H9 (cell line): ENCODE data around the gene TSC22D4. TPM values are rescaled to one million over a fixed set of nuclear protein-coding genes. Genes with fewer than 3 reads are reported as not detected.

Source experiments
- DNase-seq: peaks from one replicate; pipeline ENCODE4 v3.0.0-alpha.2; 2017
- H2AFZ ChIP-seq: one replicate; pipeline ENCODE4 v1.6.1; 2013; ENCODE audit warnings: mild to moderate bottlenecking, low read length, control low read depth, moderate library complexity
- H2AK5ac ChIP-seq: 2 replicates; pipeline ENCODE4 v1.6.1; 2013; ENCODE audit warnings: low read length, control low read depth, mixed read lengths; ENCODE audit not compliant: insufficient read length
- H2BK120ac ChIP-seq: one replicate; pipeline ENCODE4 v1.6.1; 2013; ENCODE audit warnings: low read depth, mild to moderate bottlenecking, low read length, control low read depth, inconsistent platforms; ENCODE audit not compliant: poor library complexity, severe bottlenecking
- H2BK12ac ChIP-seq: 2 replicates; pipeline ENCODE4 v1.6.1; 2013; ENCODE audit warnings: low read length, control low read depth, mixed read lengths, low read depth; ENCODE audit not compliant: insufficient read length
- H2BK15ac ChIP-seq: 2 replicates; pipeline ENCODE4 v1.6.1; 2013; ENCODE audit warnings: low read depth, low read length, control low read depth
- H2BK20ac ChIP-seq: one replicate; pipeline ENCODE4 v1.6.1; 2013; ENCODE audit warnings: low read depth, mild to moderate bottlenecking, low read length, control low read depth, inconsistent platforms; ENCODE audit not compliant: poor library complexity, severe bottlenecking
- H2BK5ac ChIP-seq: 2 replicates; pipeline ENCODE4 v1.6.1; 2013; ENCODE audit warnings: low read length, control low read depth, mixed read lengths; ENCODE audit not compliant: insufficient read length
- H3K14ac ChIP-seq: 2 replicates; pipeline ENCODE4 v1.6.1; 2013; ENCODE audit warnings: low read length, control low read depth; ENCODE audit not compliant: insufficient read depth
- H3K18ac ChIP-seq: 2 replicates; pipeline ENCODE4 v1.6.1; 2013; ENCODE audit warnings: low read depth, mild to moderate bottlenecking, mixed read lengths, low read length, control low read depth; ENCODE audit not compliant: insufficient read length
- H3K23ac ChIP-seq: 2 replicates; pipeline ENCODE4 v1.6.1; 2013; ENCODE audit warnings: low read length, control low read depth, mixed read lengths, low read depth; ENCODE audit not compliant: insufficient read length
- H3K23me2 ChIP-seq: 2 replicates; pipeline ENCODE4 v1.6.1; 2013; ENCODE audit warnings: low read depth, mild to moderate bottlenecking, mixed read lengths, low read length, control low read depth; ENCODE audit not compliant: insufficient read length, poor library complexity, severe bottlenecking
- H3K27ac ChIP-seq: 2 replicates; pipeline ENCODE4 v1.5.1; 2013; ENCODE audit warnings: low read length, control low read depth, mixed read lengths, low read depth; ENCODE audit not compliant: insufficient read length
- H3K27me3 ChIP-seq: 2 replicates; pipeline ENCODE4 v1.6.1; 2013; ENCODE audit warnings: low read length, control low read depth, inconsistent platforms; ENCODE audit not compliant: insufficient read depth
- H3K4ac ChIP-seq: 2 replicates; pipeline ENCODE4 v1.6.1; 2013; ENCODE audit warnings: low read depth, mild to moderate bottlenecking, control low read depth, inconsistent platforms, low read length, moderate library complexity
- H3K4me1 ChIP-seq: 2 replicates; pipeline ENCODE4 v1.6.1; 2013; ENCODE audit warnings: low read length, control low read depth, inconsistent platforms; ENCODE audit not compliant: insufficient read depth
- H3K4me2 ChIP-seq: 2 replicates; pipeline ENCODE4 v1.6.1; 2013; ENCODE audit warnings: low read length, control low read depth, mixed read lengths; ENCODE audit not compliant: insufficient read length, insufficient read depth
- H3K56ac ChIP-seq: 2 replicates; pipeline ENCODE4 v1.6.1; 2013; ENCODE audit warnings: low read depth, mild to moderate bottlenecking, mixed read lengths, low read length, control low read depth; ENCODE audit not compliant: insufficient read length
- H3K79me1 ChIP-seq: 2 replicates; pipeline ENCODE4 v1.6.1; 2013; ENCODE audit warnings: low read depth, mild to moderate bottlenecking, moderate library complexity, low read length, control low read depth, inconsistent platforms; ENCODE audit not compliant: insufficient read depth, poor library complexity, severe bottlenecking
- H3K79me2 ChIP-seq: 2 replicates; pipeline ENCODE4 v1.6.1; 2013; ENCODE audit warnings: low read length, control low read depth, inconsistent platforms; ENCODE audit not compliant: insufficient read depth
- H3K9ac ChIP-seq: 2 replicates; pipeline ENCODE4 v1.6.1; 2013; ENCODE audit warnings: low read length, control low read depth, mixed read lengths; ENCODE audit not compliant: insufficient read length; ENCODE audit errors: extremely low read depth
- H3K9me3 ChIP-seq: one replicate; pipeline ENCODE4 v1.6.1; 2013; ENCODE audit warnings: low read depth, low read length, inconsistent platforms; ENCODE audit not compliant: control insufficient read depth
- H3T11ph ChIP-seq: one replicate; pipeline ENCODE4 v1.6.1; 2013; ENCODE audit warnings: mild to moderate bottlenecking, low read length, control low read depth, inconsistent platforms
- H4K20me1 ChIP-seq: one replicate; pipeline ENCODE4 v1.6.1; 2013; ENCODE audit not compliant: control insufficient read depth, insufficient read length, insufficient read depth
- H4K5ac ChIP-seq: 2 replicates; pipeline ENCODE4 v1.6.1; 2013; ENCODE audit warnings: low read depth, mild to moderate bottlenecking, mixed read lengths, low read length, control low read depth; ENCODE audit not compliant: insufficient read length
- H4K8ac ChIP-seq: replicated peaks from 2 replicates; pipeline ENCODE4 v1.6.1; 2013; ENCODE audit warnings: low read length, control low read depth, mixed read lengths, low read depth; ENCODE audit not compliant: insufficient read length
- H4K91ac ChIP-seq: 2 replicates; pipeline ENCODE4 v1.6.1; 2013; ENCODE audit warnings: low read depth, mild to moderate bottlenecking, moderate library complexity, mixed read lengths, low read length, control low read depth; ENCODE audit not compliant: insufficient read length
- H3K27ac Mint-ChIP-seq, 3 experiments: 2 replicates in 2 of 3; 3 replicates in 1 of 3; pipeline ENCODE4 v1.8.0; 2020 to 2021; ENCODE audit warnings: mixed read lengths in 3 of 3, mild to moderate bottlenecking in 1 of 3, moderate library complexity in 1 of 3
- H3K27me3 Mint-ChIP-seq: 2 replicates; pipeline ENCODE4 v1.8.0; 2021; ENCODE audit warnings: low read depth, mild to moderate bottlenecking, moderate library complexity, mixed read lengths
- H3K36me3 Mint-ChIP-seq, 3 experiments: 2 replicates in 2 of 3; 3 replicates in 1 of 3; pipeline ENCODE4 v1.8.0; 2020 to 2021; ENCODE audit warnings: low read depth in 3 of 3, mixed read lengths in 3 of 3; ENCODE audit not compliant: insufficient read depth in 1 of 3
- H3K4me1 Mint-ChIP-seq, 2 experiments: 2 replicates each; pipeline ENCODE4 v1.8.0; 2020; ENCODE audit warnings: mixed read lengths in 2 of 2
- H3K4me3 Mint-ChIP-seq, 2 experiments: 2 replicates in 1 of 2; 3 replicates in 1 of 2; pipeline ENCODE4 v1.8.0; 2020 to 2021; ENCODE audit warnings: mild to moderate bottlenecking in 2 of 2, mixed read lengths in 2 of 2, moderate library complexity in 1 of 2
- H3K9me3 Mint-ChIP-seq, 2 experiments: 2 replicates in 1 of 2; 3 replicates in 1 of 2; pipeline ENCODE4 v1.8.0; 2020; ENCODE audit warnings: mild to moderate bottlenecking in 2 of 2, mixed read lengths in 2 of 2, moderate library complexity in 1 of 2
- WGBS: extraction: QIAGEN DNeasy Blood & Tissue Kit; methylation state at CpG from one replicate; pipeline ENCODE4 v1.1.7; 2013; ENCODE audit warnings: missing lambda C conversion rate, low lambda C conversion rate, mixed read lengths; ENCODE audit not compliant: insufficient read length; ENCODE audit errors: extremely low coverage; 5-methylcytosine and 5-hydroxymethylcytosine counted together
- total RNA-seq: library from RNA; stranded (reverse); gene quantifications from 2 replicates; pipeline ENCODE4 v1.2.1, GENCODE V29; 2021
- TF ChIP-seq, protein P1 (sequence below): fragments of 200-600 bp; sonication (generic); conservative IDR thresholded peaks from 3 replicates; pipeline ENCODE4 v1.8.0; 2021; ENCODE audit warnings: antibody characterized with exemption, mild to moderate bottlenecking

The TSC22D4 gene
- total RNA-seq, 1 experiment from 2014 or later, result 17.5 TPM

DNA sequence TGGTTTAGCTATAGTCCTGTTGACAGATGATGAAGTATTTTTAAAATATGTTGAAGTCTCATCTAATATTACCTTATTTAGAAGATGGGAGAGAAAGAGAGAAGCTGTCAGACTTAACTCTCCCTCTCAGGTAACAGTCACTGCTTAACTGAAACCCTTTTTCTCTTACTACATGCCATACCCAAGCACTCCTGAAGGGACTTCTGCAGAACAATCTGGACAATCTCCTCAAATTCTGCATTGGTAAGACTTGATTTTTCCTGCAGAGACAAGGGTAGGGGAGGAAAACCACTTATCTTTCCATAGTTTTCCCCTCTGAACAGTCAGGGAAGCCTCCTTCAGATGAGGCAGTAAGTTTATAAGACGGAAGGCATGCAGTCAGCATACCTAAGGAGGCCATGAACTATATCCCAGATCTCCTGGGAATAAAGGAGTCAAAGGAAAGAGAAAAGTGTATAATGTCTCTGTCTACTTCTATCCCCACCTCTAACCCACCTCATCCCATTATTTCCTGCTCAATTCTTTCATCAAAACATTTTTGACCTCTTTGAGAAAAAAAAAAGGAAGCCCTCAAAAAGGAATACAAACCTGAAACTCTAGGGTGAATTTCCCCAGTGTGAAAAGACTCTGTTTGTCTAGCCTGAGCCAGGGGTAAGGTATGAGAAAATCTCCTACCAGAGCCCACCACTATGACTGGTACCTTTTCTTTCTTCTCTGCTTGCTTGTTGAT lies 59.9 kb downstream of the TSC22D4 start:
- H3K27ac ChIP-seq, result no peak overlapping the region
- H2BK12ac ChIP-seq, result no peak overlapping the region
- no peaks in the 10 kb centered on the region for H3K4me1 ChIP-seq
- H3K79me2 ChIP-seq, result no peaks in the 10 kb centered on the region
- H3K27me3 ChIP-seq, result no peaks in the 10 kb centered on the region
- no peak overlapping the region for H3K14ac ChIP-seq
- no peaks in the 10 kb centered on the region for H4K20me1 ChIP-seq
- no peak overlapping the region for H2BK20ac ChIP-seq
- H2AK5ac ChIP-seq, result no peak overlapping the region
- Mint-ChIP-seq H3K4me1 (no peaks in the 10 kb centered on the region), H3K36me3 (no peaks in the 10 kb centered on the region), H3K4me3 (no peak overlapping the region), H3K27ac (peak overlapping the region in 1 of 3 experiments; percentile 13; a peak in 2 of 7 replicates), H3K27me3 (no peaks in the 10 kb centered on the region; the same call in none of the 2 replicates), H3K9me3 (no peaks in the 10 kb centered on the region)
- no peak overlapping the region for H3K18ac ChIP-seq
- no peak for DNase-seq
- H4K8ac ChIP-seq, result no peak overlapping the region
- no CpG with 5 or more reads among the region's 1 CpG for WGBS
- no peak overlapping the region for H3K4me2 ChIP-seq
- no peaks in the 10 kb centered on the region for H3K9me3 ChIP-seq
- H3K9ac ChIP-seq, result no peak overlapping the region
- H3K79me1 ChIP-seq, result no peaks in the 10 kb centered on the region
- no peak overlapping the region for H2BK5ac ChIP-seq
- no peak overlapping the region for H2BK15ac ChIP-seq
- no peak overlapping the region for H2AFZ ChIP-seq
- H3K23ac ChIP-seq, result no peak overlapping the region
- H3T11ph ChIP-seq, result no peak overlapping the region
- TF ChIP-seq, protein P1, sequence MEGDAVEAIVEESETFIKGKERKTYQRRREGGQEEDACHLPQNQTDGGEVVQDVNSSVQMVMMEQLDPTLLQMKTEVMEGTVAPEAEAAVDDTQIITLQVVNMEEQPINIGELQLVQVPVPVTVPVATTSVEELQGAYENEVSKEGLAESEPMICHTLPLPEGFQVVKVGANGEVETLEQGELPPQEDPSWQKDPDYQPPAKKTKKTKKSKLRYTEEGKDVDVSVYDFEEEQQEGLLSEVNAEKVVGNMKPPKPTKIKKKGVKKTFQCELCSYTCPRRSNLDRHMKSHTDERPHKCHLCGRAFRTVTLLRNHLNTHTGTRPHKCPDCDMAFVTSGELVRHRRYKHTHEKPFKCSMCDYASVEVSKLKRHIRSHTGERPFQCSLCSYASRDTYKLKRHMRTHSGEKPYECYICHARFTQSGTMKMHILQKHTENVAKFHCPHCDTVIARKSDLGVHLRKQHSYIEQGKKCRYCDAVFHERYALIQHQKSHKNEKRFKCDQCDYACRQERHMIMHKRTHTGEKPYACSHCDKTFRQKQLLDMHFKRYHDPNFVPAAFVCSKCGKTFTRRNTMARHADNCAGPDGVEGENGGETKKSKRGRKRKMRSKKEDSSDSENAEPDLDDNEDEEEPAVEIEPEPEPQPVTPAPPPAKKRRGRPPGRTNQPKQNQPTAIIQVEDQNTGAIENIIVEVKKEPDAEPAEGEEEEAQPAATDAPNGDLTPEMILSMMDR, result no peak; the same call in 2 of the 3 replicates
- H4K5ac ChIP-seq, result no peak overlapping the region
- no peak overlapping the region for H2BK120ac ChIP-seq
- no peak overlapping the region for H3K56ac ChIP-seq
- no peaks in the 10 kb centered on the region for H3K23me2 ChIP-seq
- H4K91ac ChIP-seq, result no peak overlapping the region
- no peak overlapping the region for H3K4ac ChIP-seq

Other genes with a start within 250 kb of the TSC22D4 start
- not detected in 2 replicates for gene SPDYE3, start 171.5 kb downstream of the TSC22D4 start, total RNA-seq
- 43.5 and 50.1 TPM in 2 replicates for gene PILRB, start 121.1 kb downstream of the TSC22D4 start, total RNA-seq
- gene PILRA, start 105.7 kb downstream of the TSC22D4 start, total RNA-seq, result 3.2 and 3.3 TPM in 2 replicates
- gene ZCWPW1, start 50.5 kb downstream of the TSC22D4 start, total RNA-seq, result 1.1 and 1.3 TPM in 2 replicates
- 68.0 and 69.0 TPM in 2 replicates for gene MEPCE, start 49.4 kb downstream of the TSC22D4 start, total RNA-seq
- gene PPP1R35, start 42.7 kb downstream of the TSC22D4 start, total RNA-seq, result 37.4 and 40.2 TPM in 2 replicates
- 0.39 TPM in 1 of 2 replicates, not detected in the other for gene SPACDR, start 15.0 kb downstream of the TSC22D4 start, total RNA-seq
- gene NYAP1, start 4.7 kb upstream of the TSC22D4 start, total RNA-seq, result 3.2 and 4.0 TPM in 2 replicates
- gene AGFG2, start 60.0 kb upstream of the TSC22D4 start, total RNA-seq, result 11.2 and 12.7 TPM in 2 replicates
- 4.2 and 5.1 TPM in 2 replicates for gene SAP25, start 94.7 kb upstream of the TSC22D4 start, total RNA-seq
- 36.8 and 39.1 TPM in 2 replicates for gene LRCH4, start 106.9 kb upstream of the TSC22D4 start, total RNA-seq
- gene FBXO24, start 107.1 kb upstream of the TSC22D4 start, total RNA-seq, result 0.85 and 1.3 TPM in 2 replicates
- 25.8 and 26.1 TPM in 2 replicates for gene PCOLCE, start 123.1 kb upstream of the TSC22D4 start, total RNA-seq
- 16.7 and 17.5 TPM in 2 replicates for gene MOSPD3, start 133.3 kb upstream of the TSC22D4 start, total RNA-seq
- gene TFR2, start 162.3 kb upstream of the TSC22D4 start, total RNA-seq, result 1.9 and 2.3 TPM in 2 replicates
- gene ACTL6B, start 177.2 kb upstream of the TSC22D4 start, total RNA-seq, result 0.33 and 0.50 TPM in 2 replicates
- 171 and 174 TPM in 2 replicates for gene GNB2, start 194.5 kb upstream of the TSC22D4 start, total RNA-seq
- gene GIGYF1, start 215.0 kb upstream of the TSC22D4 start, total RNA-seq, result 101 and 104 TPM in 2 replicates
- 96.7 and 96.9 TPM in 2 replicates for gene POP7, start 226.9 kb upstream of the TSC22D4 start, total RNA-seq
- 0.33 and 0.44 TPM in 2 replicates for gene EPO, start 241.3 kb upstream of the TSC22D4 start, total RNA-seq